GM19240 (cell line): ENCODE measurements around the gene SH2D3C.
A peak's percentile ranks its signal among the peaks of the same experiment; 100 is the strongest.

ENCODE experiments used
- DNase-seq: peaks from one replicate; pipeline ENCODE4 v3.0.0; 2011; ENCODE audit warnings: low spot score; ENCODE audit not compliant: insufficient read length

SH2D3C gene

DNA sequence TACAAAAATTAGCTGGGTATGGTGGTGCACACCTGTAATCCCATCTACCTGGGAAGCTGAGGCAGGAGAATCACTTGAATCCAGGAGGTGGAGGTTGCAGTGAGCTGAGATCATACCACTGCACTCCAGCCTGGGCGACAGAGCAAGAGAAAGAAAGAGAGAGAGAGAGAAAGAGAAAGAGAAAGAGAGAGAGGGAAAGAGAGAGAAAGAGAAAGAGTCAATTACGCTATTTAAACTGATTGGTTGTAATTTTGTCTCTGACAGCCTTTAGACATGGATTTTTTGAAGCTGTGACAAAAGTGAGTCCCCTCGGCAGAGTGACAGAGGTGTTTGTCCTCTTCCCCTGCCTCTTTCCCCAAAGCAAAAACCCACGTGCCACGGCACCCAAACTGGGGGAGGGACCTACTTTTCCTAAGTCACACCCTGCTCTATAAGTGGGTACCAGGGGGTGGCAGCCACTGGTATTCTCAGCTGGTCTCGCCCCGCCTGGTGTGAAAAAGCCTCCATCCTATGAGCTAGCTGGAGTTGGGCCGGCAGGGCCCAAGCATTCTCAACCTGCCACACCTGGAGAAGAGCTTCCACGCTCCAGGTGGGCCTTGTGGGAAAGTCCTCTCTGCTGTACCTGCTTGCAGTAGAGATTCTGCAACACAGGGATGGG lies 75.0 kb downstream of the SH2D3C start:
- no peak for DNase-seq

GRCh38 chr9:127700594-127701255 lies 77.7 kb downstream of the SH2D3C start:
- no peak for DNase-seq

DNA sequence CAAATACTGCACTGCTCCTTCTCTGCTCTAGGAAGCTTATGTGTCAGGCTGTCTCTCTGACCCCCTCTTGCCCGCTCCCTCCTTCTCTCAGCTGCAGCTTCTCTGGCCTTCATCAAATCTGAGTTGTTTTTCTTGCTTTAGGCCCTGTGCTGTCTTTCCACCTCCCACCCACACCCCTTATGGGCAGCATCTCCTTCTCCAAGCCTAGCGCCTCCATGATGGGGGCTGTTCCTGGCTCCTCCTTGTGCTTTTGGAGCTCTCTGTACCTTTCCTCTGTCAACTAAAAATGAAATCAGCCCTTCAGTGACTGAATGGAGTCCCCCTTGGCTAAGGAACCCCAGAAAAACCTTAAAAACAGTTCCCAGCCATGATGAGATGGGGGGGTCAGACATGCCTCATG lies 78.3 kb downstream of the SH2D3C start:
- no peak for DNase-seq

- DNase-seq = peak; percentile 89
Measured at GRCh38 chr9:127698985-127699670, 79.3 kb downstream of the SH2D3C start.

GRCh38 chr9:127698386-127698785 lies 80.1 kb downstream of the SH2D3C start:
- no peak for DNase-seq

GRCh38 chr9:127697575-127697974 lies 80.9 kb downstream of the SH2D3C start:
- DNase-seq = no peak

DNA sequence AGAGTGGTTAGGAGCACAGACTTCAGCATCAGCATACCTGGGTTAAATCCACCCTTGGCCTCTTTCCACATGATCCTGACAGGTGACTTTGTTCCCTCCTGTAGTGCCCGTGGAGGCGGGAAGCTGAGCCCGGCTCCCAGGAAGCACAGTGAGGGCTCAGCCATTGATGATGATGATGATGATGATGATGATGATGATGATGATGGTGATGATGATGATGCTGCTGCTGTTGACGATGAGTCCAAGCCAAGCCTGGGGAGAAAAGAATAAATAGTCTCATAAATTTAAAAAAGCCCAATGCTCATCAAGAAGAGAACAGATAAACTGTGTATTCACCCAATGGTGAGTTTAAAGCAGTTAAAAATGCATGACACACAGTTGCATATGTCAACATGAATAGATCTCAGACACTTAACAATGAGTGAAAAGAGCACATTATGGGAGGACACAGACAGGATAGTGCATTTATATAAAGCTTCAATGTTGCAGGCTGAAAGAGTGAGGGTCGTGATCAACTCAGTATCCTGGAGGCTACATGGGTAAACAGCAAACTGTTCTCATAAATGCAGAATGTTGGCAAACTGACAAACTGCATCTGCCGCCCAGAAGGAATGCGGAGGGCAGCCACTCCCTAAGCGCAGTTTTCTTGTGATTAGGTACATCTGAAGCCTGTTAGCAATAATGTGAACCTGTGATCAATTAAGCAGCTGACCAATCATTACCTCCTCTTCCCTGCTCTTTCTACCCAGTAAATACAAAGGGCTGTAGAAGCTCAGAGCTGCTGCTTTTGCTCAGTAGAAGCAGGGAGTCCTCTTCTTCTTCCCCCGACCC lies 83.4 kb downstream of the SH2D3C start:
- DNase-seq = no peak

DNA sequence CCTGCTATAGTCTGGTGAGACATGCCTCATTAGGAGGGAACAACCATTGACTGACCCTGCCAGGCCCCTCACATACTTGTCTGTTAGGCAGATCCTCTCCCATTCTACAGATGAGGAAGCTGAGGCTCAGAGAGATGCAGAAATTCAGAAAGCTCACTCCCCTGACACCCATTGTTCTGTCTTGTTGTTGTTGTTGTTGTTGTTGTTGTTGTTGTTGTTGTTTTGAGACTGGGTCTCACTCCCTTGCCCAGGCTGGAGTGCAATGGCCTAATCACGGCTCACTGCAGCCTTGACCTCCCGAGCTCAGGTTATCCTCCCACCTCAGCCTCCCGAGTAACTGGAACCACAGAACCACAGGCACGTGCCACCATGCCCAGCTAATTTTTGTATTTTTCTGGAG lies 84.8 kb downstream of the SH2D3C start:
- no peak for DNase-seq

- no peak for DNase-seq
Measured at GRCh38 chr9:127693143-127693542, 85.3 kb downstream of the SH2D3C start.

DNA sequence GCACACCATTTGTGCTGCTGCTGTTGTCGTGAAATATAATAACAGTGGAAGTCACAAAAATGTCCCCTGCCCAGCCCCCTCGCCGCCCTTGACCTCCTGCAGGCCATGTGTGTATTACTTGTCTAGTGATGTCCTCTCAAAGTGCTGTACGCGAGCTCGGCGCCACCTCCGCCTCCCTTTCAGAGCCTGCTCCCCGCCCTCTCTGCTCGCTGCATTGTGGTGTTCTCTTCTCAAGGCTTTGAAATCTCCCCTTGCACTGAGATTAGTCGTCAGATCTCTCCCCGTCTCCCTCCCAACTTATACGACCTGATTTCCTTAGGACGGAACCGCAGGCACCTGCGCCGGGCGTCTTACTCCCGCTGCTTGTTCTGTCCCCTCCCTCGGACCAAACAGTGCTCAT lies 86.4 kb downstream of the SH2D3C start:
- no peak for DNase-seq

GRCh38 chr9:127690735-127691134 lies 87.7 kb downstream of the SH2D3C start:
- no peak for DNase-seq

DNA sequence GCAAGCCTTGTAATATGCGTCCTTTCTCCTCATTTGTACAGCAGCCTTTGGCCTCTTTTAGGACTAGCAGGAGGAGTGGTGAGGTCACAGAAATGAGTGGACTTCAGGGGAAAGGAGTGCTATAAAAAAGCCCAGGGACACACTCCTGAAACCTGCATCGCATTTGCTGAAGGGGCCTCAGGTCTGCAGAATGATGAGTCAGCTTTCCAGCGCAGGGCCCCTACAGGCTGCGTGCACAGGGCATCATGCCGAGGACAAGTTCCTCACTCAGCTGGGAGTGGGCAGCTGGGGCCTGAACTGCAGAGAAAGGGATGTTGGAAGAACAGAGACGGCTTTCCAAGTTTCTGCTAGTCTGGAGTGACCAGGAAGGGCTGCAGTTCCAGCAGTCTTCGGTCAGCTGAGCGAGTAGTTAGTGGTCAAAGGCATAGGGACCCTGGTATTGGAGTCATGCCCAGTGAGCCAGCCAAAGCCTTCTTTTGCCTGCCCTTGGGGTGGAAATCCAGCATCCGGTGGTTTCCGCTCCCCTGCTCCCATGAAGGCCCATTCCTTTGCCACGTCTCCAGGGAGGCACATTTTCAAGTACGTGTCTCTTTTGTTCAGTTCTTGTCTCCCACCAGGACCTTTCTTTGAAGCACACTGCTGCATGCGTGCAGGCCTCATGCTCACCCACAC lies 89.0 kb downstream of the SH2D3C start:
- no peak for DNase-seq
